ENCODE measurements around the gene FOXN1.

FOXN1 gene

DNA sequence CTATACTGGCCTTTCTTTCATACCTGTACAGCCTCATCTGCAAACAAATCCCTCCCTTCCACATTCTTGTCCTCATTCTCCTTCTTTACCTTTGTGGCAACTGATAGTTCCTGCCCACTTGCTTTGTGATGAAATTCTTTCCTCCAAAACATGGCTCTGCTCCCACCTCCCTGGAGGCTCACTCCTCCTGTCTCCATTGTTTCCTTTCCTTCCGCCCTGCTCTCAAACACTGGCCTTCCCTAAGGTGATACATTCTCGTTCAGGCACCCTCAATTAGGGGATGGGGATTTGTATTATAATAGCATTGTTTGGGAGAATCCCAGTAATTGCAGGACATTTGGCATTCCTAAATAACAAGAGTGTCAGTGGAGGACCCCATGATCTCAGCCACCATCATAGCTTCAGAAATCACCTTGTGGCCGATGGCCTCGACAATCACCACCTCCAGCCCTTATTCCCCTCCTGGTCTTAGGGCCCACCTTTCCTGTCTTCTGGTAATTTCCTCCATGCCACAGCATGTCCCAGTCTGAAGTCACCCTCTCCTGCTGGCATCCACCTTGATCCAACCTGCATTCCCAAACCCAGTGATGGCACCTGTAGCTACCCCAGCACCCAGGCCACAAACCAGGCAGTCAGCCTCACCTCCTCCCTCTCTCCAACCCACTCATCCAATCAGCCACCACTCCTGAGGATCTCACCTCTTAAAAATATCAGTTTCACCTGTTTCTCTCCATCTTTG, 38.4 kb downstream of the FOXN1 start:
- in situ Hi-C loops (cut with MboI; ENCODE audit: low sequenced_read_pairs, unreplicated experiment): loop anchor here (10.0 kb wide), 1 partner anchor 50 kb away; no protein-coding TSS in a partner anchor
- no peak for DNase-seq (ENCODE audit: low spot score)
- TF ChIP-seq, protein P1, sequence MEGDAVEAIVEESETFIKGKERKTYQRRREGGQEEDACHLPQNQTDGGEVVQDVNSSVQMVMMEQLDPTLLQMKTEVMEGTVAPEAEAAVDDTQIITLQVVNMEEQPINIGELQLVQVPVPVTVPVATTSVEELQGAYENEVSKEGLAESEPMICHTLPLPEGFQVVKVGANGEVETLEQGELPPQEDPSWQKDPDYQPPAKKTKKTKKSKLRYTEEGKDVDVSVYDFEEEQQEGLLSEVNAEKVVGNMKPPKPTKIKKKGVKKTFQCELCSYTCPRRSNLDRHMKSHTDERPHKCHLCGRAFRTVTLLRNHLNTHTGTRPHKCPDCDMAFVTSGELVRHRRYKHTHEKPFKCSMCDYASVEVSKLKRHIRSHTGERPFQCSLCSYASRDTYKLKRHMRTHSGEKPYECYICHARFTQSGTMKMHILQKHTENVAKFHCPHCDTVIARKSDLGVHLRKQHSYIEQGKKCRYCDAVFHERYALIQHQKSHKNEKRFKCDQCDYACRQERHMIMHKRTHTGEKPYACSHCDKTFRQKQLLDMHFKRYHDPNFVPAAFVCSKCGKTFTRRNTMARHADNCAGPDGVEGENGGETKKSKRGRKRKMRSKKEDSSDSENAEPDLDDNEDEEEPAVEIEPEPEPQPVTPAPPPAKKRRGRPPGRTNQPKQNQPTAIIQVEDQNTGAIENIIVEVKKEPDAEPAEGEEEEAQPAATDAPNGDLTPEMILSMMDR (IDR thresholded peaks at IDR 0.05; ENCODE audit: borderline replicate concordance, control extremely low read depth, extremely low read depth, insufficient read depth, missing control alignments): no peak

DNA sequence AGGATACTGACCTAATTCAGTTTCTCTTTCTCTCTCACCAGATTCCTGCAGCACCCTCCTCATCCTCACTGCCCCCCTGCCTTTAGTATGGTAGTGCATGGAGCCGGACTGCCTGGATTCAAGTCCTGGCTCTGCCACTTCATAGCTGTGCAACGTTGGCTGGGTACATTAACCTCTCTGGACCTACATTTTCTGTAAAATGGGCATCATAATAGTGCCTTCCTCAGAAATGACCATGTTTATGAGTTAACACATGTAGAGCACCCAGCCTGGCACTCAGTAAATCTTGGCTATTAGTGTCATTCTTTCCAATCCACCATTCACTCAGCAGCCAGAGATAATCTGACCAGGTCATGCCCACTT, 39.0 kb downstream of the FOXN1 start:
- in situ Hi-C loops (cut with MboI; ENCODE audit: low sequenced_read_pairs, unreplicated experiment): loop anchor here (10.0 kb wide), 1 partner anchor 50 kb away; no protein-coding TSS in a partner anchor
- TF ChIP-seq, protein P1 (IDR thresholded peaks at IDR 0.05; ENCODE audit: borderline replicate concordance, control extremely low read depth, extremely low read depth, insufficient read depth, missing control alignments): no peak
- DNase-seq (ENCODE audit: low spot score): no peak

DNA sequence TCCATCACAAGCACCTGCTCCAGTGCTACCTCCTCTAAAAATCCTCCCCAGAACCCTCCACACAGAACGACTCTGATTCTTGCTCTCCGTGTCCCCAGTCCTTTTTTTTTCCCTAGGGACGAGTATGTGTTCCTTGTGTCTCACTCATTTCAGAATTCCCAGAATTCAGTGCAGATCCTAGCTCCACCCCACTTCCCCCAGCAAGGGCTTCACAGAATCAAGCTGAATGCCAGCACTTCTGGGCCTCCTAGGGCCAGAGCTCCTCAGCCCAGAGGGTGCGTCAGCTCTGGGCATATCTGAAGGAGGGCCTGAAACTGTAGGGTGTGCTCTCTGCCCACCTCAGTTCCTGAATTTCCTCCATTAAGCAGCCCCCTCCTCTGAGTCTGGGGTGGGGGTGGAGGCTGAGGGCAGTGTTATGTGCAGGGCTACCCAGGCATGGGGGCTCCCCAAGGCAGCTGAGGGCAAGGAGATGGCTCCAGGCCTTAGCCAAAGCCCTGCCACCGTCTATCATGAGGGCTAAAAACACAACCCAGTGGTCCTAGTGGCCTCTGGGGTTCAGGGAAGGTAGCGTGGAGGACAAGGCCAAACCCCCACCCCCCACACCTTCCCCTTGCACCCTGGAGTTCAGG, 39.8 kb downstream of the FOXN1 start:
- TF ChIP-seq, protein P1 (IDR thresholded peaks at IDR 0.05; ENCODE audit: borderline replicate concordance, control extremely low read depth, extremely low read depth, insufficient read depth, missing control alignments): no peak
- no peak for DNase-seq (ENCODE audit: low spot score)
- in situ Hi-C loops (cut with MboI; ENCODE audit: low sequenced_read_pairs, unreplicated experiment): loop anchor here (10.0 kb wide), 1 partner anchor 51 kb away; no protein-coding TSS in a partner anchor

DNA sequence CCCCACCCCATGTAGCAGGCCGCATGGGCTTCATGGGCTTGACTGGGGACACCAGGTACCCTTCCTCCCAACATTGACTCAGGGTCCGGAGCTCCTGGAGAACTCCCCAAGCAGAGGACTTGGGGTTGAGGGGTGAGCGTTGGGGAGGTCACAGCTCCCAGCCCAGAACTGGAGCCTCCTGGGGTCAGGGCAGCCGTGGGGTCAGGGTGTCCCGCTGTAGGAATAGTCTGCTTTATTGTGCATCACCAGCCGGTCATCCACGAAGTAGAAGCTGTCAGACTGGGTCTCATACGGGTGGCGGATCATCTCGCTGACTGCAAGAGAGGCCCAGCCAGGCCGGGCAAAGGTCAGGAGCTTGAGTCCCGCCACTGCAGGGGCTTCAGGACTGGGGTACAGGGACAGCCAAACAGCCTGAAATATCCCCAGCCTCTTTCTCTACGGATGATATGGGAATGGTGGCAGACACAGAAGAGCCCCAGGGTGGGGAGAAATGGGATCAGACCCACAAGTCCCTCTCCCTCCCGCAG, 41.0 kb downstream of the FOXN1 start:
- in situ Hi-C loops (cut with MboI; ENCODE audit: low sequenced_read_pairs, unreplicated experiment): loop anchor here (10.0 kb wide), 1 partner anchor 52 kb away; no protein-coding TSS in a partner anchor
- DNase-seq (ENCODE audit: low spot score): no peak
- TF ChIP-seq, protein P1 (IDR thresholded peaks at IDR 0.05; ENCODE audit: borderline replicate concordance, control extremely low read depth, extremely low read depth, insufficient read depth, missing control alignments): no peak

DNA sequence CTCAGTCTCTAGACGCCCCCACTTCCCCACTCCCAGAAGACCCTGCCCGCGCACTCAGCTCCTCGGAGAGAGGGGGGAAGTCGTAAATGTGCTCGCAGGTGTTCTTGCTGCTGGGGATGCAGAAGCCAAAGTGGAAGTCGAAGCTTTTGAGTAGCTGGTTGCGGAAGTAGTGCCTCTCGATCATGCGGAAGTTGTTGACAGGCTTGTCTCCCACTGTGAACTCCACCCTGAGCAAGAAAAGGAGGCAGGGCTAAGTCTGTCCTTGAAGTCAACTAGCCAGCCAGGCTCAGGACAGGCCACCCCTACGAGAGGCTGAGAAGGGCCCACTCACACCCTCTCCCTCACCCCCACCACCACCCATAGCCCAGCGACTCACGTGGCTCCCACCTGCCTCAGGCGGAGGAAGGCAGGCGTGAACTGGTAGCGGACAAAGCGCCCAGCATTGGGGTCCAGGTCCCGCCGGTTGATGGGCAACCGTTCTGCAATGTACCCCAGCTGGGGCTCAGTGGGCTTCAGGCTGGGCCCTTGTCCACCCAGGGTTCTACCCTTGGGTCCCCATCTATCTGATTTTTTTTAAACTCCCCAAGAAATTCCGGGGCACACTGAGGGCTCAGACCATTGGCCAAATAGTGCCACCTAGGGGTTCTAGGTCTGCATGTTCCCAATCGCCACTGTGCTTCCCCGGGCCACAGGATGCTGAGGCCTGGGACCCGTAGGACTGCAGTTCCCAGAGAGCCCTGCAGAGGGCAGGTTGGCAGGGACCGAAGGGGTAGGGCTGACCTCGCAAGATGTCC, 41.7 kb downstream of the FOXN1 start:
- TF ChIP-seq, protein P1 (IDR thresholded peaks at IDR 0.05; ENCODE audit: borderline replicate concordance, control extremely low read depth, extremely low read depth, insufficient read depth, missing control alignments): peak; percentile 82
- in situ Hi-C loops (cut with MboI; ENCODE audit: low sequenced_read_pairs, unreplicated experiment): loop anchor here (10.0 kb wide), 1 partner anchor 53 kb away; no protein-coding TSS in a partner anchor
- DNase-seq (ENCODE audit: low spot score): peak; percentile 89
